Neutrophil (primary cell): ENCODE measurements around the gene SHISAL2A.
A peak's percentile ranks its signal among the peaks of the same experiment; 100 is the strongest.

Experiments
- H3K27ac ChIP-seq: fragments of 200-600 bp; sonication (generic); 2 replicates; pipeline ENCODE4 v1.5.1; 2016; ENCODE audit warnings: mild to moderate bottlenecking, moderate library complexity
- H3K27me3 ChIP-seq: fragments of 200-600 bp; sonication (generic); 2 replicates; pipeline ENCODE4 v1.6.0; 2016; ENCODE audit warnings: mild to moderate bottlenecking
- H3K36me3 ChIP-seq: fragments of 200-600 bp; sonication (generic); 2 replicates; pipeline ENCODE4 v1.5.1; 2017
- H3K4me1 ChIP-seq, 2 experiments: fragments of 200-600 bp in 1 of 2; sonication (generic) in 1 of 2; 1 replicate in 1 of 2; 2 replicates in 1 of 2; pipeline versions ENCODE4 v1.5.1 to v1.6.1; 2013 to 2016; ENCODE audit warnings: low read depth in 1 of 2, low read length in 1 of 2, mild to moderate bottlenecking in 1 of 2, moderate library complexity in 1 of 2; ENCODE audit not compliant: control insufficient read depth in 1 of 2, insufficient read depth in 1 of 2
- H3K4me3 ChIP-seq, 2 experiments: fragments of 200-600 bp in 1 of 2; sonication (generic) in 1 of 2; 1 replicate in 1 of 2; 2 replicates in 1 of 2; pipeline ENCODE4 v1.5.1; 2013 to 2016; ENCODE audit warnings: low read depth in 1 of 2, low read length in 1 of 2, mild to moderate bottlenecking in 1 of 2, moderate library complexity in 1 of 2
- H3K9me3 ChIP-seq: fragments of 200-600 bp; sonication (generic); 2 replicates; pipeline ENCODE4 v1.5.1; 2016
- TF ChIP-seq, protein P1 (sequence below): fragments of 200-600 bp; sonication (generic); IDR thresholded peaks from 2 replicates; pipeline ENCODE4 v1.5.1; 2016; ENCODE audit warnings: antibody characterized with exemption

Gene SHISAL2A

DNA sequence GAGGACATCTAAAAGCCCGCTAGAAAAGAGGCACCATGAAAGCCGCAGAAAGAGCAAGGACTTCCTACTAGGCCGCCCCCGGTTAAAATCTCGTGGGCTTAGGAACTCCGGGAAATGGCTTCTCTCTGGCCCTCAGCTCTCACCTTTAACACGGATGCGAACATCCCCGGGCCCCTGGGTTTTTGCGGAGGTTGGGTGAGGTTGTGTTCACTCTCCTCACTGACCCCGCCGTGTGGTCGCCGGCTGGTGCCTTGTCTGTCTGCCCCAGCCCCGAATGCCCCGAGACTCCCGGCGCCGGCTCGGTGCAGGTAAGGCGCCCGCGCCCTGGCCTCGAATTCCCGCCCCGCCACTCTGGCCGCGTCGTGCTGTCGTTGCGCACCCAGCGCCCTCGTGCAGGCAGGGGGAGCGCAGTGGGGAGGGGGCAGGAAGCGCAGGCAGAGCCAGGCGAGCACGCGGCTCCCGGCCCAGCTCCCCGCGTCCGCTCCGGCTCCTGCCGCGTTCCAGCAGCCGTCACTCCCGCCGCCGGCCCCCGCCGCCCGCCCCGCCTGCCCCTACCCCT, at the start of gene SHISAL2A:
Gene SHISAL2A (plus strand): TSS at position 437 of the 559 bp plus-strand sequence. CDS start 326 bp downstream, outside the sequence.
- Histone ChIP-seq H3K36me3 (no peaks in the 10 kb centered on the region), H3K4me3 (peak within 1 kb of the TSS; percentile 61 to 70), H3K27me3 (no peaks in the 10 kb centered on the region), H3K9me3 (no peaks in the 10 kb centered on the region), H3K27ac (peak within 1 kb of the TSS; percentile 92), H3K4me1 (peaks cover 77 to 85% of the 10 kb centered on the region in 2 experiments)
- TF ChIP-seq, protein P1, sequence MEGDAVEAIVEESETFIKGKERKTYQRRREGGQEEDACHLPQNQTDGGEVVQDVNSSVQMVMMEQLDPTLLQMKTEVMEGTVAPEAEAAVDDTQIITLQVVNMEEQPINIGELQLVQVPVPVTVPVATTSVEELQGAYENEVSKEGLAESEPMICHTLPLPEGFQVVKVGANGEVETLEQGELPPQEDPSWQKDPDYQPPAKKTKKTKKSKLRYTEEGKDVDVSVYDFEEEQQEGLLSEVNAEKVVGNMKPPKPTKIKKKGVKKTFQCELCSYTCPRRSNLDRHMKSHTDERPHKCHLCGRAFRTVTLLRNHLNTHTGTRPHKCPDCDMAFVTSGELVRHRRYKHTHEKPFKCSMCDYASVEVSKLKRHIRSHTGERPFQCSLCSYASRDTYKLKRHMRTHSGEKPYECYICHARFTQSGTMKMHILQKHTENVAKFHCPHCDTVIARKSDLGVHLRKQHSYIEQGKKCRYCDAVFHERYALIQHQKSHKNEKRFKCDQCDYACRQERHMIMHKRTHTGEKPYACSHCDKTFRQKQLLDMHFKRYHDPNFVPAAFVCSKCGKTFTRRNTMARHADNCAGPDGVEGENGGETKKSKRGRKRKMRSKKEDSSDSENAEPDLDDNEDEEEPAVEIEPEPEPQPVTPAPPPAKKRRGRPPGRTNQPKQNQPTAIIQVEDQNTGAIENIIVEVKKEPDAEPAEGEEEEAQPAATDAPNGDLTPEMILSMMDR = no peak

DNA sequence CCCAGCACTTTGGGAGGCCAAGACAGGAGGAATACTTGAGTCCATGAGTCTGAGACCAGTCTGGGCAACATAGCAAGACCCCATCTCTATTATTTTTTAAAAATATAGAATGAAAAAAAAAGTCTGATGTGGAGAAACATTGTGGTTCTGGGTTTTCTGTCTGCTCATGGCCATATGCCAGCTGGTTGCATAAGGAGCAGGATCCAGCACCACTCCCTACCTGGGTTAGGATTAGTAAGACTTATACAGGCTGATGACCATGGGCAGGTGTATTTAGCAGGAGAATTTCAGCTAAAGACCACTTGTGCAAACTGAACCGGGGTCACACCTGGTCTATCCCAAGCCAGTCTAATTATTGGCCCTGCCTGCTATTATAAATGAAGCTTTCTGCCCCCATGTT, 47.5 kb upstream of the SHISAL2A start:
- TF ChIP-seq, protein P1 = no peak
- Histone ChIP-seq H3K27ac (no peak overlapping the region), H3K9me3 (no peaks in the 10 kb centered on the region), H3K27me3 (no peaks in the 10 kb centered on the region), H3K4me3 (no peak overlapping the region), H3K4me1 (peaks cover 12 to 27% of the 10 kb centered on the region in 2 experiments), H3K36me3 (no peaks in the 10 kb centered on the region)

DNA sequence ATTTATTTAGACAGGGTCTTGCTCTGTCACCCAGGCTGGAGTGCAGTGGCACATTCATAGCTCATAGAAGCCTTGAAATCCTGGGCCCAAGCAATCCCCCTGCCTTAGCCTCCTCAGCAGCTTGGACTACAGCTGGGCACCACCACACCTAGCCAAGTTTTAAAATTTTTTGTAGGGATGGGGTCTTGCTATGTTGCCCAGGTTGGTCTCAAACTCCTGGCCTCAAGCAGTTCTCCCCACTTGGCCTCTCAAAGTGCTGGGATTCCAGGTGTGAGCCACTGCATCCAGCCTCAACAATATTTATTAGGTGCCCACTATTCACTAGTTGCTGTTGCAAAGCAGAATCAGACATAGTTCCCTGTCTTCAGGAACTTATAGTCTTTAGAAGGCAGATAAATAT, 44.9 kb upstream of the SHISAL2A start:
- H3K4me3 ChIP-seq = no peak overlapping the region
- H3K4me1 ChIP-seq = peaks cover 26% of the 10 kb centered on the region in 2 experiments
- H3K27me3 ChIP-seq = no peaks in the 10 kb centered on the region
- TF ChIP-seq, protein P1 = no peak
- H3K27ac ChIP-seq = peak overlapping the region; percentile 7
- no peaks in the 10 kb centered on the region for H3K36me3 ChIP-seq
- no peaks in the 10 kb centered on the region for H3K9me3 ChIP-seq

DNA sequence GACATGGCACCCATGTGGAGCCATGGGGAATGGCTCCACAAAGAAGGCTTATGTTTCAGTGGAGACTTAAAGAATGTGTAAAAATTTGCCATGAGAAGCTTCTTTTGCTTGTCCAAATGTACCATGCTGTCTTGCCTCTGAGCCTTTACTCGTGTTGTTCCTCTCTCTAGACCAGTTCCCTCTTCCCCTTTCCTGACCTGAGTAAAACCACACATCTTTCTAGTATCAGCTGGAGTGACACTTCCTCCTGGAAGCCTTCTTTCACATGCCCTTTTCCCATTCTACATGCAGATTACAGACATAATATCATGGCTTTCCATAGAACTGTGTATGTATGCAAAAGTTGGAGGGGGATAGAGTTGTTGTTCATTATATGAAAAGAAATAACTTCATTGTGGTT, 44.4 kb upstream of the SHISAL2A start:
- Histone ChIP-seq H3K9me3 (no peaks in the 10 kb centered on the region), H3K4me3 (no peak overlapping the region), H3K27me3 (no peaks in the 10 kb centered on the region), H3K4me1 (peaks cover 31% of the 10 kb centered on the region in 2 experiments), H3K27ac (peak overlapping the region; percentile 7), H3K36me3 (no peaks in the 10 kb centered on the region)
- TF ChIP-seq, protein P1 = no peak

DNA sequence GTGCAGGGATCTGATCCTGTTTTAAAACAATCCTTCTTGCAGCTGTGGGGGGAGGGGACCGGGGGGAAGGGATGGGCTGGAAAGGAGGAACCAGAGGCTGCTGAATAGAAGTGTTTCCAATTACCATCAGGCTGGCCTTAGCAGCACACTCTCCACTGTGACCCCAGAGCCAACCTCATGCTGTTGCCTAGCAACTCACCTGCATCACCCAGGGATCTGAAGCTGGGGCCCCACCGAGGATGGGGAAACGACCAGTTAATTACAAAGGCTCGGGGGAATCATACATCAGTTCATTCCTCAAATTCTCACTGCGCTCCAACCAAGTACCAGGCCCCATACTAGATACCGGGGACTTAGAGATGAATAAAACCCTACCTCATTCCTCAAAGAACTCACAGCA, 42.7 kb upstream of the SHISAL2A start:
- Histone ChIP-seq H3K36me3 (no peaks in the 10 kb centered on the region), H3K9me3 (no peaks in the 10 kb centered on the region), H3K27ac (no peak overlapping the region), H3K4me1 (peaks cover 37 to 40% of the 10 kb centered on the region in 2 experiments), H3K27me3 (no peaks in the 10 kb centered on the region), H3K4me3 (no peak overlapping the region)
- TF ChIP-seq, protein P1 = no peak
